HuH-7 (cell line): ENCODE measurements around the gene ME3.
A peak's percentile ranks its signal among the peaks of the same experiment; 100 is the strongest.

Source experiments
- DNase-seq: peaks from one replicate; pipeline ENCODE4 v3.0.0; 2011; ENCODE audit warnings: low spot score

Gene ME3

GRCh38 chr11:86672007-86672621 lies at the start of gene ME3:
TSS of gene ME3 (minus strand) at chr11:86672616.
- DNase-seq: peak; percentile 46

GRCh38 chr11:86722006-86722405 lies 49.6 kb upstream of the ME3 start:
- DNase-seq: no peak

- no peak for DNase-seq
Measured at GRCh38 chr11:86720546-86720945, 48.1 kb upstream of the ME3 start.

- no peak for DNase-seq
Measured at GRCh38 chr11:86719781-86720463, 47.5 kb upstream of the ME3 start.

DNA sequence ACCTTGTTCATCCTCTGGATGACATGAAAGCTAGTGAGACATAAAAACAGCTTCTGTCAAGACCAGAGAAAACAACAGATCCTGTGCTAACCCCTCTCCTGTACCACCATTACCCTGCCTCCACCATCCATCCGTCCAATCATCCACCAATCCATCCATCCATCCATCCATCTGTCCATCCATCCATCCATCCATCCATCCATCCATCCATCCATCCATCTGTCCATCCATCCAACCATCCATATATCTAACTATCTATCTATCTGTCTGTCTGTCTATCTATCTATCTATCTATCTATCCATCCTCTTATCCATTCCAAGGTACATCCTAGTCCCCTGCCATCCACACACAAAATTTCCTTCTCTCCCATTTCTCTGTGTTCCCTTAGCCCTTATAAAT lies 46.6 kb upstream of the ME3 start:
- no peak for DNase-seq

DNA sequence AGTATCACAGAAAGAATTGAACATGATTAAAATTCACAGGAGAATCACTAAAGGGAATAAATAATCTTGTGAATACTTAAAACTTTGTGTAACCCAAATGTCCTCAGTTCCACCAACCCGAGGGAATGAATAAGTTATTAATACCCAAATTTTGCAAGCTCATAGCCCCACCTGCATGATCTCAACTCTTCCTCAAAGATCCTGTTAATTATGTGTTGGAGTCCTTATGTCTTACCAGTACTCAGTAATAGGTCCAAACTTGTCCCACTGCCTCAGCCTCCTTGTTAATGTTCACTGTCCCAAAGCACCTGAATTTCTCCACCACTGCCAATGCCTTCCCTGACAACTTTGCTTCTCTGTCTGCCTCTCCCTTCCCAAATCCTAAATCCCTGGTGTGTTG lies 46.1 kb upstream of the ME3 start:
- no peak for DNase-seq

- no peak for DNase-seq
Measured at GRCh38 chr11:86717817-86718501, 45.5 kb upstream of the ME3 start.

DNA sequence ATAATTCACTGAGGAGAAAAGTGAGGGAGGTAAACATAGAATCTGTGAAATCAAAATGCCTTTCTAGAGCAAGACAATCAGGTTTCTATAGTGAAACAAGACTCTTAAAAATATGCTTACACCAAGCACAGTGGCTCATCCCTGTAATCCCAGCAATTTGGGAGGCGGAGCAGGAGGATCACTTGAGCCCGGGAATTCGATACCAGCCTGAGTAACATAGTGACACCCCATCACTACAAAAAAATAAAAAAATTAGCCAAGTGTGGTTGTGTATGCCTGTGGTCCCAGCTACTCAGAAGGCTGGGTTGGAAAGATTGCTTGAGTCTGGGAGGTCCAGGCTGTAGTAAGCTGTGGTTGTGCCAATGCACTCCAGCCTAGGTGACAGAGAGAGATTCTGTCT lies 43.2 kb upstream of the ME3 start:
- no peak for DNase-seq

GRCh38 chr11:86713552-86713951 lies 41.1 kb upstream of the ME3 start:
- DNase-seq: no peak

GRCh38 chr11:86710936-86711335 lies 38.5 kb upstream of the ME3 start:
- DNase-seq: no peak

DNA sequence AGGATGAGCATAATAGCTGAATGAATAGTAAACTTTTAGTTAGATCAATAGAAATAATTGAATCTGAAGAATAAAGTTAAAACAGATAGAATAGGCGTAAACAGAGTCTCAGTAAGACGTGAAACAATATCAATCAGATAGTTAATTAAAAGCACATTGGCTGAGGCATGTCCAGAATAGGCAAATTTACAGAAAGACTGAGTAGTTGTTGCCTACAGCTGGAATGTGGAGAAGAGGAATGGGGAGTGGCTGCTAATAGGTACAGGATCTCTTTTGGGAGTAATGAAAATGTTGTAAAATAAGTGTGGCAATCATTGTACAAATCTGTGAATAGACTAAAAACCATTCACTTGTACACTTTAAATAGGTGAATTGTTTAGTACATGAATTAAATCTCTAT lies 36.3 kb upstream of the ME3 start:
- DNase-seq: no peak

DNA sequence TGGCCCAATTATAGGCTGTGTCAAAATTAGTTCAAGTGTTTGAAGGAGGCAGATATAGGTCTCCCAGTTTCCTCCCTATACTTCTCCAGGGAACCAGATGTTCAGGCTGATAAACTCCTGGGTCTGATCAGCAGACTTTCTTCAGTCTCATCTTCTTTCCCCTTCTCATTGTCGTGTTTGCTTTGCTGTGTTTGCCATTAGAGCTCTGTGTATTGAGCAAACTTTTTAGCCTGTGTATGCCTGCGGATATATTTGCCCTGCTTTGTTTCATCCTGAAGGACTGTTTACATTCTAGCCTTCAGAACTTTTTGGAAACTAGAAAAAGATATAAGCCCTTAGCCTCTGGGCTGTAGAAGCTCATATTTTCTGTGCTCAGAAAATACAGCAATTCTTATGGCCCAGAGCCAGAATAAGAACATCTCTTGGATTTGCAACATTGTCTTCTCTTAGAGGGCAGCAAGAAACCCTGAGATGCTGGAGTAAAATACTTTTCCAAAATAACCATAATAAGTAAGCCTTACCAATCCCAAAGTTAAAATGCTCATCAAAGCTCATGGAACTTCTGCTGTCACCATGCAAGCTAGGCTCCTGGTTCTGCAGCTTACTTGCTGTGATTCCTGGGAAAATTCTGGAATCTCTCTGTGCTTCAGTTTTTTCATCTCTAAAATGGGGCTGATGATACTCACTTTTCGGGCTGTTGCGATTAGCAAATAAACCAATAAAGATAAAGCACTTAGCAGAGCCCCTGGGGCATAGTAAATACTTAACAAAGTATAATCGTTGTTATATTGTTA lies 34.1 kb upstream of the ME3 start:
- no peak for DNase-seq

GRCh38 chr11:86704710-86705109 lies 32.3 kb upstream of the ME3 start:
- DNase-seq: no peak

DNA sequence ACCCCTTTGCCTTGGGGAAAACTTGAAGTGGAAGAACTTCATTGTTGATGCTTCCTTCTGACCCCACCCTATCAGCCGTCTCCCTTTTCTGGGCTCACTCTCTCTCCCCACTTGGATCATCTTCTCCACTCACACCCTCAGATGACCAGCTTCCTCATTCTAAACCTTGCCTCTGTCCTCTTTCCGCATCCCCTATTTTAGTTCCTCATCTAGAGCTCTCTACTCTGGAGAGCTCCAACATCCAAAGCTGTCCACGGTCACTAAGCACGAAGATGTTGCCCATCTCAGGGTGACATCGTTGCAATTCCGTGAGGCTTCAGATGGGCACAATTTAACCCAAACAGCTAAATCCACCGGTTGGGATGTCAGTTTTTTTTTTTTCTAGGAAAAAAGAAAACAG lies 31.6 kb upstream of the ME3 start:
- no peak for DNase-seq

GRCh38 chr11:86702220-86702983 lies 30.0 kb upstream of the ME3 start:
- DNase-seq: no peak

DNA sequence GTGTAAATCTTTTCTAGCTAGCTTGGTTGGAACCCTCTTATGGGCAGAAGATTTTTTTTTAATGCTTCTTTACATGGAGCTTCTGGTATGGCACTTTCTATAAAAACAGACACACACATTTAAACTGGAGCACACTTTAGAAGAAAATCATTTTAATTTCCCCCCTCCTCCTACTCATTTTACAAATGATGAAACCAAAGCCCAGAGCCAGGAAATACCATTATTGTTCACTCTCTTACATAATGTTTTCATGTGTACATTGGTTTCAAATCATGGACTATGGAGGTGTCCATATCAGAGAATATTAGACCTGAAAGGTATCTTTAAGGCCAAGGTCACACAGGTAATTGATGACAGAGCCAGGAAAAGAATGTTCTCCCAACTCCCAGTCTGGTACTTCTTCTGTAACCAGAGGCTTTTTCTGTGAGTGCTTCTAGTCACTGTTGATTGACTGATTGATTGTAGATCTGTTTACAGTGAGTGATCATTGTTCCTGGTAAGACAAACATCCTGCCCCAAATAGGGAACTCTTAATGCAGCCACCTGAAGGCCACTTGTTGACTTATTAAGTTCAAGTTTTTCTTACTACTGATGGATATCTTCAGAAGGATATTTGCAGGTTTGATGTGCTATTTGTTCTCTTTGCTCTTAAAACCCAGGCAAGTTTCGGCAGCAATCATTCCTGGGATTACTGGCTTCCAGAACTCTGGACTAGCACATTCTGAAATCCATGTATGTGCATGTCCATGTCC lies 26.8 kb upstream of the ME3 start:
- no peak for DNase-seq

DNA sequence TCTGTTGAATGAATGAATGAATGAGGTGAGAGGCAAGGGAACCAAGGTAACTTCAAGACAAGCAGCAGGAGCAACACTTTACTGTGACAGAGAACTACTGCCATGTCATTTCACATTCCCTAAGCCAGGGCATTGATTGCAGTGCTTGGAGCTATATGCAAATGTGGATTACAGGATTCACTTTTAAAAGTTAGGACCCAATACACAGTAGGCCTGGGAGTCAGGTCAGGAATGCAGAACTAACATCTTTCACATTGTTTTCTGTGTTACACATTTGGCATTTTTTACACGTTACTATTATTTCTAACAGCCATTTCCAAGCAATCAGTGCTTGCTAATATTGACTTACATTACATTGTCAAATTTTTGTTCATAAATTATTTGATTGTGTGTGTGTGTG lies 26.2 kb upstream of the ME3 start:
- no peak for DNase-seq

DNA sequence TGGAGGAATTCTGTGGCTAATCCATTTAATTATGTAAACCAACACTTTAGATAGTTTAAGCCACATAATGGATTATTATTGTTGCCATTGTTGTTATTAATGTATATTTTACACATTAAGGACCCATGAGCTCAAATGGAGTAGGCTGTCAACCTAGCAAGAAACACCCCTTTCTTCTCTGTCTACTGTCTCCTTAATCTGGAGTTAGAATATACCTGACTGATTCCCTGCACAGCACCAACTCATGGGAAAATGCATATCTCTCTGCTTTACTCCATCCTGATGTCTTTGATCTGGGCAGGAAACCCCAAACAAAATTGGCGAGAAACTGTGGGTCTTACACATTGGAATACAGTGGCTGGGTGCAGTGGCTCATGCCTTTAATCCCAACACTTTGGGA lies 24.0 kb upstream of the ME3 start:
- no peak for DNase-seq

GRCh38 chr11:86696004-86696403 lies 23.6 kb upstream of the ME3 start:
- DNase-seq: no peak

DNA sequence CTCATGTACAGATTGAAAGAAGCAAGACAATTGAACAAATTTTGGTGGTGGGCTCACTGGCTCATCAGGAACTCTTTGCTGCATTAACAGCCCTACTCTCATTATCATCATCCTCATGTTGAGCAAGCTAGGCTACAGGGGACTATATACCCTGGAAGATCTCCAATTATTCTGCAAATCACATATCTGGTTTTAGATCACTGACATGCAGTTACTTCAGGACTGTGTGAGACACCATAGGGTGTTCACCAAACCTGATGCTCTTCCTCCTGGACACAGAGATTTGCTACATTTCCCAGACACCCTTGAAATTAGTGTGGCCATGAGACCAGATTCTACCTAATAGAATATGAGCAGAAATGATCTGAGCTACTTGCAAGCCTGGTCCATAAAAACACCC lies 23.0 kb upstream of the ME3 start:
- no peak for DNase-seq

DNA sequence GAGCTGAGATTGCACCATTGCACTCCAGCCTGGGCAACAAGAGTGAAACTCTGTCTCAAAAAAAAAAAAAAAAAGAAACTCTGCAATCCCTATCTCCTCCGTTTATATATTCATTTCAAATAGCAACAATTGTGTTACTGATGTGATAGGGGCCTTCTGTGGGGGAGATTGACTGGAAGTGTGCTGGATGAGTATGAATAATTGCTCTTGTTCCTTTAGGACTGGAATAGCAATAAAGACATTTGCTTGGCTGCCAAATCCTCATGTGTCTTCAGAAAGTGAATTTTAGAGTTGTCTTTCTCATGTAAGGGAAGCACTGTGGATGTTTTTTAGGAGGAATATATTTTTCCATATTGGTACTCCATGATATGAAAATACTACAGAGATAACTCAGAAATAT lies 21.1 kb upstream of the ME3 start:
- DNase-seq: no peak
